ENCODE measurements around the gene SLC7A5. TPM values are rescaled to one million over a fixed set of nuclear protein-coding genes. Genes with fewer than 3 reads are reported as not detected.

SLC7A5 gene
- total RNA-seq, 1 donor from 2014 or later, result 42.2 TPM

DNA sequence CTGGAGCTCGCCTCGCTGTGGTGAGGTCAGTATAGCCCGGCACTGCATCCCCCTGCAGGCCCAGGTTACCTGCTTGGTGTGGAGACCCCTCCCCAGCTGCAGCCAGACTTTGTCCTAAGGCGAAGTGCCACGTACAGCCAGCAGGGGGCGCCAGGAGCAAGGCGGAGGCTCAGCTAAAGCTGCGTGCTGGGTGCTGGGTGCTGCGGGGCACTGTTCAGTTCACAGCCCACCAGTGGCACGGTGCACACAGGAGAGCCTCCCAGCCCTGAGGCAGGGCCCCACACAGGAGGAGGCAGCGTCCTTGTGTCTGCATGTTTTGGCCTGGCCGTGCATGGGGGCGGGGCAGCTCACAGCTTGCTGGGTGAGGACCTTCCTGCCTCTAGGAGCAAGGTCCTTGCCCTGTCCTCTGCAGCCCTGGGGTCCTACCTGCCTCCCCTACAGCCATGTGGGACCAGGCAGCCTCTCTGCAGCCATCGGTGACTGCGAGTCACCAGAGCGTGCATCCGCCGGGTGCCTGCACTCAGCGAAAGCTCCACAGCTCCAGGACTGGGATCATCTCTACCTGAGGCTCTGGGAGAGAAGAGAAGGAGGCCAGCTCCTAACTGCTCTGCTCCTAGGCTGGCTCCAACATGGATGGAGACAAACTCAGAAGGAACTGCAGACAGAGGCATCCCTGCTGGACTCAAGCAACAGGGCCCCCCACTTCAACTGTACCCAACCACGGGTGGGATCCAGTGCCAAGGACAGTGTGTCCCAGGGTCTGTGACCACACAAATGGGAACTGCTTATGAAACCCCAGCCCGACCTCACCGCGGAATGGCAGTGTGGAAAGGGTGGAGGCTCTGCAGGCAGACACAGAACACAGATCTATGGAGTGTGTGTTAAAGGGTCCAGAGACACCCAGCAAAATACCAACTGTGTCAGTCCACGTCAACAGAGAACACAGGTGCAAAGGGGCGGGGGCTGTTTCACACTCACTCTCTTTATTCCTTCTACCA is 19.0 kb downstream of the SLC7A5 start:
- TF ChIP-seq, protein P1, sequence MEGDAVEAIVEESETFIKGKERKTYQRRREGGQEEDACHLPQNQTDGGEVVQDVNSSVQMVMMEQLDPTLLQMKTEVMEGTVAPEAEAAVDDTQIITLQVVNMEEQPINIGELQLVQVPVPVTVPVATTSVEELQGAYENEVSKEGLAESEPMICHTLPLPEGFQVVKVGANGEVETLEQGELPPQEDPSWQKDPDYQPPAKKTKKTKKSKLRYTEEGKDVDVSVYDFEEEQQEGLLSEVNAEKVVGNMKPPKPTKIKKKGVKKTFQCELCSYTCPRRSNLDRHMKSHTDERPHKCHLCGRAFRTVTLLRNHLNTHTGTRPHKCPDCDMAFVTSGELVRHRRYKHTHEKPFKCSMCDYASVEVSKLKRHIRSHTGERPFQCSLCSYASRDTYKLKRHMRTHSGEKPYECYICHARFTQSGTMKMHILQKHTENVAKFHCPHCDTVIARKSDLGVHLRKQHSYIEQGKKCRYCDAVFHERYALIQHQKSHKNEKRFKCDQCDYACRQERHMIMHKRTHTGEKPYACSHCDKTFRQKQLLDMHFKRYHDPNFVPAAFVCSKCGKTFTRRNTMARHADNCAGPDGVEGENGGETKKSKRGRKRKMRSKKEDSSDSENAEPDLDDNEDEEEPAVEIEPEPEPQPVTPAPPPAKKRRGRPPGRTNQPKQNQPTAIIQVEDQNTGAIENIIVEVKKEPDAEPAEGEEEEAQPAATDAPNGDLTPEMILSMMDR (IDR thresholded peaks at IDR 0.05; ENCODE audit: unreplicated experiment), result peak; percentile 97
- peaks cover 3% of the 10 kb centered on the region for H3K27me3 Mint-ChIP-seq
- H3K4me1 Mint-ChIP-seq (ENCODE audit: low read depth), result peaks cover 38% of the 10 kb centered on the region
- H3K4me3 Mint-ChIP-seq (ENCODE audit: low read depth), result no peak overlapping the region
- no peaks in the 10 kb centered on the region for H3K9me3 Mint-ChIP-seq (ENCODE audit: low read depth)
- peak; percentile 78 for DNase-seq (ENCODE audit: low spot score, unreplicated experiment)
- H3K27ac Mint-ChIP-seq, result no peak overlapping the region
- no peaks in the 10 kb centered on the region for H3K36me3 Mint-ChIP-seq (ENCODE audit: insufficient read depth)

DNA sequence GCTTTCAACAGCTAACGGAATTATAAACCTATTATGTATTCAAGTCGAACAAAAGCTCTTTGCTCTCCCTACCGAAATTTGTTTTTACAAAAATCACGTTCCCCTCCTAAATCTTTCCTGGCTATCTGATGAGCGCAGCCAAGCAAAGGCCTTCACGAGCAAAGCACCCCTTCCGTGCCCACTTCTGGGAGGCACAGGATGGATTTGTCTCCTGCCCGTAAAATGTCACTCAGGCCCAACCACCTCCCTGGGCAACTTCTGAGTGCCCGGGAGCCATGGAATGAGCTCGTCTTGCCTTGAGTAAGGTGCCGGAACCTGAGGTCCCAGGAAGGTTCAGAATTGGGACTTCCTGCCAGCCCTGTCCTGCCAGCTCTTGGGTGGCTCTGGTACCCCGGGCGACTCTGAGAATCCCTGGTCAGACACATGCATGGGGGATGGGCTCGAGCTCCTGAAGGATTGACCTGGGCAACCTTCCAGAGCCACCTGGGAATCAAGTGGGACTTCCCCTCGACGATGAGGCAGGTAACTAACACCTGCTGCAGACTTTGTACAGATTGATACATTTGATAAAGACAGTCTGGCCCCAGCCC is 19.8 kb downstream of the SLC7A5 start:
- DNase-seq (ENCODE audit: low spot score, unreplicated experiment), result no peak
- TF ChIP-seq, protein P1 (IDR thresholded peaks at IDR 0.05; ENCODE audit: unreplicated experiment), result no peak
- H3K36me3 Mint-ChIP-seq (ENCODE audit: insufficient read depth), result no peaks in the 10 kb centered on the region
- no peak overlapping the region for H3K4me3 Mint-ChIP-seq (ENCODE audit: low read depth)
- peaks cover 3% of the 10 kb centered on the region for H3K27me3 Mint-ChIP-seq
- peaks cover 38% of the 10 kb centered on the region for H3K4me1 Mint-ChIP-seq (ENCODE audit: low read depth)
- no peak overlapping the region for H3K27ac Mint-ChIP-seq
- H3K9me3 Mint-ChIP-seq (ENCODE audit: low read depth), result no peaks in the 10 kb centered on the region

DNA sequence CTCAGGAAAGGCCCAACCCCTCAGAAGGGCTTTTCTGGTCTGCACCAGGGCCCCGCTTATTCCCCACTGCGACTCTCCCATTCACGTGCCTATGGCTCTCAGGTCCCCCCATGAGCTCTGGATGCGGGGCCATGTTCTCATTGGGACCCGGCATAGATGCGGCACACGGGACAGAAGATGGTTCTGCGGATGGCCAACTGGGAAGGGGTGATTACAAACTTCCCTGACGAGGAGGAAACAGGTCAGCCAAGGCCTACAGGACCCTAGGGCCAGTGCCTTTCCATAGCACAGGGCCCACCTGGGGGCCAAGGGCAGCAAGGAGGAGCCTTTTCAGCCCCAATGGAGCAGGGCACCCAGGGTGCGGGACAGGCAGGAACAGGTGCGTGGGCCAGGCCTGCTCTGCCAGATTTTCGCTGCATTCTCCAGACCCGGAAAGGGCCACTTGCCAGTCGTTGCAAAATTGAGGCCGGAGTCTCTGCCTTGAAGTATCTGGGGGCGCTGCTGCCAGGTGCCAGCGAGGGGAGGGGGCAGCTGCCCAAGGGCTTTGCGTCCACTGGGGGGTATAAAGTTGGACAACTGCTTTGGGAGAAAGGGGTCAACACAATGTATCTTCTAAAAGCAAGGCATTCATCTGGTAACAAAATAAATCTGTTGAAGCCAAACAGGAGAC is 20.5 kb downstream of the SLC7A5 start:
- Mint-ChIP-seq H3K9me3 (ENCODE audit: low read depth) (no peaks in the 10 kb centered on the region), H3K27ac (peak overlapping the region; percentile 95), H3K4me3 (ENCODE audit: low read depth) (no peak overlapping the region), H3K36me3 (ENCODE audit: insufficient read depth) (no peaks in the 10 kb centered on the region), H3K4me1 (ENCODE audit: low read depth) (peaks cover 34% of the 10 kb centered on the region), H3K27me3 (peaks cover 3% of the 10 kb centered on the region)
- DNase-seq (ENCODE audit: low spot score, unreplicated experiment), result no peak
- TF ChIP-seq, protein P1 (IDR thresholded peaks at IDR 0.05; ENCODE audit: unreplicated experiment), result no peak

DNA sequence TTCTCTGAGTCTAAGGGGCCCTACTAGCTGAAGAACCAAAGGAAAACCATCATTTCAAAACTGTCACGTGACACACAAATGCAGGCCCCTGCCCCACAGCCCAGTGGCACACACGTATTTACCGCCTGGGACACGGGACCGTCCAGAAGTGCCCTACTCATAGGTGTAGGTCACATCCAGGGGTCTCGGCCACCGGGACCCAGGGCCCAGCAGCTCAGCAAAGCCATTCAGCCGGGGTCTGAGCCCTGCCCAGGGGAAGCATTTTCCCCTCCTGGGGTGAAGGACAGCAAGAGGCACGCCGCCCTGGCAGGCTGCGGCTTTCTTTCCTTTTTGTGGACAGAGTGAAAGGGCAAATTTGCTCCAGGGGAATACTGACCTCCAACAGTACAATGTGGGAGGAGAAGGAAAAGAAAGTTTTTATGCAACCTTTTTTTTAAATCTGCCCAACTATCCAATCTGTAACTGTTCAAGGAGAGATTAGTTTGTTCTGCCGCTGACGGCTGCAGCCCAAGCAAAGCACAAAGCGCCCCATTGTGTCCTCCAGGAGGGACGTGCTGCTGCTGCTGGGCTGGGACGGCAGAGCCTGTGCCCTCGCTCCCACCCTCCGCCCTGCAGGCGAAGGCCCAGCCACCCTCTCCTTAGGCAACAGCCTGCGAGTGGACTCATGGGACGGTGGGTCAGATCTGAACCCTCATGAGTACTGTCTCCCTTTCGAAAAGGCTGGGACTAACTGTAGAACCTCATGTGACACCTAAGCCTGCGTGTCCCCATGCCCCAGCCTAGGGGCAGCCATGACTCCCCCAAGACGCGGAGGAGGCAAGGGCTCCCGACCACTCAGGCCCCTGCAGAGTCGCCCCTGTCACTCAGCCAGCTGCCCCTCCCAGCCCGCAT is 21.3 kb downstream of the SLC7A5 start:
- DNase-seq (ENCODE audit: low spot score, unreplicated experiment), result no peak
- Mint-ChIP-seq H3K36me3 (ENCODE audit: insufficient read depth) (no peaks in the 10 kb centered on the region), H3K9me3 (ENCODE audit: low read depth) (no peaks in the 10 kb centered on the region)

More for the DNA sequence above, 21.3 kb downstream of the SLC7A5 start:
- Mint-ChIP-seq H3K27ac (peak overlapping the region; percentile 95), H3K27me3 (peaks cover 3% of the 10 kb centered on the region), H3K4me1 (ENCODE audit: low read depth) (peaks cover 28% of the 10 kb centered on the region), H3K4me3 (ENCODE audit: low read depth) (peak overlapping the region; percentile 12)
- TF ChIP-seq, protein P1 (IDR thresholded peaks at IDR 0.05; ENCODE audit: unreplicated experiment), result no peak

All from progenitor cell of endocrine pancreas (in vitro differentiated cells).